H1 (cell line): ENCODE measurements around the gene CITED4. TPM values are rescaled to one million over a fixed set of nuclear protein-coding genes. Genes with fewer than 3 reads are reported as not detected.
A peak's percentile ranks its signal among the peaks of the same experiment; 100 is the strongest.

ENCODE experiments used
- CTCF ChIA-PET: fragments of 300-600 bp; sonication (Branson Sonifier 250); formaldehyde crosslinking; loops from one replicate; lab custom pipeline; 2021; ENCODE audit not compliant: partially characterized antibody; lab: Charles Lee
- POLR2A ChIA-PET: fragments of 300-600 bp; sonication (Branson Sonifier 250); formaldehyde crosslinking; loops from one replicate; lab custom pipeline; 2021; ENCODE audit warnings: inconsistent platforms; ENCODE audit not compliant: partially characterized antibody; lab: Charles Lee
- DNase-seq, 2 experiments: peaks; one replicate each; pipeline versions ENCODE4 v3.0.0 to v3.0.0-alpha.2; 2010 to 2022; ENCODE audit warnings: low spot score in 2 of 2, low read depth in 1 of 2, mixed read lengths in 1 of 2
- FAIRE-seq: peaks from 2 replicates; lab custom pipeline; 2011; peaks lifted over from hg19 to GRCh38; lab: Jason Lieb, UNC
- H2AFZ ChIP-seq: 2 replicates; pipeline ENCODE4 v1.8.1; 2012; ENCODE audit warnings: low read length, inconsistent platforms
- H2AK5ac ChIP-seq: 2 replicates; pipeline ENCODE4 v1.6.1; 2013; ENCODE audit warnings: low read depth, low read length
- H2BK120ac ChIP-seq: replicated peaks from 2 replicates; pipeline ENCODE3; 2013; ENCODE audit warnings: low read depth, low read length, inconsistent platforms
- H2BK12ac ChIP-seq: 2 replicates; pipeline ENCODE4 v1.6.1; 2013; ENCODE audit warnings: low read depth, low read length
- H2BK15ac ChIP-seq: 2 replicates; pipeline ENCODE4 v1.6.1; 2013; ENCODE audit warnings: low read length
- H2BK20ac ChIP-seq: 2 replicates; pipeline ENCODE4 v1.6.1; 2013; ENCODE audit warnings: low read length
- H2BK5ac ChIP-seq: 2 replicates; pipeline ENCODE4 v1.6.1; 2013; ENCODE audit warnings: low read depth, low read length
- H3K14ac ChIP-seq: 2 replicates; pipeline ENCODE4 v1.6.1; 2013; ENCODE audit warnings: inconsistent platforms; ENCODE audit not compliant: insufficient read length
- H3K18ac ChIP-seq: 2 replicates; pipeline ENCODE4 v1.6.1; 2013; ENCODE audit warnings: low read length; ENCODE audit errors: extremely low read depth
- H3K23ac ChIP-seq: 2 replicates; pipeline ENCODE4 v1.6.1; 2013; ENCODE audit warnings: inconsistent platforms; ENCODE audit not compliant: insufficient read length
- H3K23me2 ChIP-seq: 2 replicates; pipeline ENCODE4 v1.6.1; 2013; ENCODE audit warnings: low read depth, low read length
- H3K27ac ChIP-seq: 2 replicates; pipeline ENCODE4 v1.6.1; 2011; ENCODE audit warnings: low read depth, low read length, inconsistent platforms
- H3K27me3 ChIP-seq, 4 experiments: replicated peaks in 1 of 4; 1 replicate in 1 of 4; 2 replicates in 3 of 4; pipeline versions ENCODE4 v1.6.1 to v1.8.1; 2011 to 2013; ENCODE audit warnings: low read length in 3 of 4, mild to moderate bottlenecking in 3 of 4, inconsistent platforms in 2 of 4, mixed read lengths in 2 of 4, moderate library complexity in 1 of 4; ENCODE audit not compliant: control insufficient read depth in 3 of 4, insufficient read depth in 3 of 4; ENCODE audit errors: extremely low read depth in 1 of 4
- H3K36me3 ChIP-seq, 4 experiments: 2 replicates each; pipeline versions ENCODE4 v1.6.1 to v1.8.1; 2011 to 2013; ENCODE audit warnings: mild to moderate bottlenecking in 4 of 4, low read length in 3 of 4, moderate library complexity in 2 of 4, control low read depth in 1 of 4, inconsistent platforms in 1 of 4; ENCODE audit not compliant: insufficient read depth in 4 of 4, control insufficient read depth in 2 of 4
- H3K4ac ChIP-seq: replicated peaks from 2 replicates; pipeline ENCODE3; 2013; ENCODE audit warnings: low read length, low read depth, mixed read lengths, inconsistent platforms; ENCODE audit not compliant: insufficient read length
- H3K4me1 ChIP-seq, 4 experiments: replicated peaks in 1 of 4; 1 replicate in 1 of 4; 2 replicates in 3 of 4; pipeline versions ENCODE4 v1.6.1 to v1.8.1; 2011 to 2013; ENCODE audit warnings: low read length in 3 of 4, inconsistent platforms in 2 of 4, mixed read lengths in 1 of 4; ENCODE audit not compliant: insufficient read depth in 4 of 4, control insufficient read depth in 3 of 4
- H3K4me2 ChIP-seq, 2 experiments: 2 replicates each; pipeline versions ENCODE4 v1.6.1 to v1.8.1; 2011 to 2013; ENCODE audit warnings: low read depth in 2 of 2, low read length in 2 of 2, control low read depth in 1 of 2, inconsistent platforms in 1 of 2, mild to moderate bottlenecking in 1 of 2; ENCODE audit not compliant: insufficient read depth in 1 of 2
- H3K4me3 ChIP-seq, 4 experiments: fragments of 200-600, 300-600 bp in 1 of 4; sonication (generic), shearing (Covaris generic), sonication (Bioruptor Twin) in 1 of 4; 2 replicates each; pipeline versions ENCODE4 v1.5.1 to v1.8.1; 2011 to 2016; ENCODE audit warnings: low read length in 4 of 4, low read depth in 3 of 4, control low read depth in 2 of 4, inconsistent platforms in 2 of 4, mild to moderate bottlenecking in 2 of 4, mixed read lengths in 1 of 4, moderate library complexity in 1 of 4; ENCODE audit not compliant: insufficient read depth in 2 of 4; ENCODE audit errors: extremely low read depth in 1 of 4
- H3K56ac ChIP-seq: replicated peaks from 2 replicates; pipeline ENCODE3; 2013; ENCODE audit warnings: low read depth, mild to moderate bottlenecking, mixed read lengths, low read length, inconsistent platforms; ENCODE audit not compliant: insufficient read length
- H3K79me1 ChIP-seq: 2 replicates; pipeline ENCODE4 v1.6.1; 2013; ENCODE audit warnings: low read depth, low read length, control low read depth
- H3K79me2 ChIP-seq, 2 experiments: 2 replicates each; pipeline versions ENCODE4 v1.6.1 to v1.8.1; 2012 to 2013; ENCODE audit warnings: low read length in 2 of 2, mild to moderate bottlenecking in 2 of 2, inconsistent platforms in 1 of 2; ENCODE audit not compliant: insufficient read depth in 2 of 2, control insufficient read depth in 1 of 2
- H3K9ac ChIP-seq, 4 experiments: replicated peaks in 1 of 4; 1 replicate in 1 of 4; 2 replicates in 3 of 4; pipeline versions ENCODE4 v1.6.1 to v1.8.1; 2011 to 2013; ENCODE audit warnings: low read depth in 3 of 4, low read length in 3 of 4, control low read depth in 2 of 4, mild to moderate bottlenecking in 2 of 4, moderate library complexity in 2 of 4, inconsistent platforms in 1 of 4; ENCODE audit errors: extremely low read depth in 1 of 4
- H3K9me3 ChIP-seq, 2 experiments: 2 replicates each; pipeline versions ENCODE4 v1.6.1 to v1.8.1; 2012 to 2013; ENCODE audit warnings: mild to moderate bottlenecking in 2 of 2, moderate library complexity in 2 of 2, control low read depth in 1 of 2, inconsistent platforms in 1 of 2, low read depth in 1 of 2, low read length in 1 of 2, mixed read lengths in 1 of 2; ENCODE audit not compliant: insufficient read depth in 2 of 2
- H4K20me1 ChIP-seq, 2 experiments: replicated peaks in 1 of 2; 2 replicates each; pipeline versions ENCODE3 to v1.8.1; 2011 to 2013; ENCODE audit warnings: inconsistent platforms in 2 of 2, low read length in 2 of 2, mild to moderate bottlenecking in 1 of 2; ENCODE audit not compliant: insufficient read depth in 2 of 2, control insufficient read depth in 1 of 2
- H4K5ac ChIP-seq: 2 replicates; pipeline ENCODE4 v1.6.1; 2013; ENCODE audit warnings: low read length, low read depth, mixed read lengths, inconsistent platforms; ENCODE audit not compliant: insufficient read length
- H4K8ac ChIP-seq: 2 replicates; pipeline ENCODE4 v1.8.0; 2013; ENCODE audit warnings: mild to moderate bottlenecking, moderate library complexity, low read length, inconsistent platforms; ENCODE audit not compliant: insufficient read depth; ENCODE audit errors: extremely low read depth
- H4K91ac ChIP-seq: replicated peaks from 2 replicates; pipeline ENCODE3; 2013; ENCODE audit warnings: low read length, mixed read lengths, inconsistent platforms; ENCODE audit not compliant: insufficient read length
- MAX ChIP-seq: IDR thresholded peaks from 2 replicates; pipeline ENCODE4 v1.6.1; 2012; ENCODE audit warnings: inconsistent platforms
- WGBS, 2 experiments: shearing (Covaris generic) in 1 of 2; methylation state at CpG; one replicate each; pipeline versions ENCODE4 v1.1.6 to v1.1.7; 2013 to 2015; ENCODE audit warnings: low lambda C conversion rate in 2 of 2, mixed read lengths in 2 of 2, inconsistent platforms in 1 of 2, low coverage in 1 of 2, missing lambda C conversion rate in 1 of 2; ENCODE audit not compliant: insufficient replicate concordance in 2 of 2, insufficient coverage in 1 of 2, insufficient read length in 1 of 2; ENCODE audit errors: extremely low coverage in 1 of 2, missing lambda C conversion rate in 1 of 2; 5-methylcytosine and 5-hydroxymethylcytosine counted together
- polyA plus RNA-seq, 7 experiments: library from polyadenylated mRNA; depleted of rRNA in 3 of 7; stranded (reverse) in 5 of 7; unstranded in 2 of 7; fragments of >200 nt in 5 of 7; fragments of 200-250 nt in 2 of 7; gene quantifications; 1 replicate in 5 of 7; 2 replicates in 1 of 7; 4 replicates in 1 of 7; pipeline versions ENCODE4 v1.2.1 to v1.2.3, GENCODE V29; 2011 to 2013; ENCODE audit warnings: missing spikeins in 2 of 7, mixed read lengths in 2 of 7
- total RNA-seq: library from RNA; stranded (reverse); fragmentation: NEBNext Ultra II Directional; extraction: Animal tissue kit (Norgen Biotek cat#: 25700); gene quantifications from 2 replicates; pipeline ENCODE4 v1.2.1, GENCODE V29; 2021

CITED4 gene
- total and polyA plus RNA-seq, 2 of the 8 experiments (the other 6 are each of a cell fraction or from before 2014, with no cell fraction given), result 5.4 to 16.3 TPM

GRCh38 chr1:40823345-40823744 is 38.8 kb downstream of the CITED4 start:
- Histone ChIP-seq H2BK20ac (no peak overlapping the region), H3K18ac (no peak overlapping the region), H3K56ac (no peak overlapping the region), H2BK5ac (no peak overlapping the region), H3K36me3 (no peaks in the 10 kb centered on the region; a peak in 1 of 8 replicates), H2BK120ac (no peak overlapping the region), H4K8ac (no peak overlapping the region), H3K4me1 (peaks cover 10 to 23% (median 16%) of the 10 kb centered on the region in 4 experiments), H3K23me2 (peaks cover 2% of the 10 kb centered on the region; the same call in 1 of the 2 replicates), H3K27me3 (peaks cover 0 to 3% (median 0%) of the 10 kb centered on the region in 4 experiments; a peak in 2 of 7 replicates), H3K79me1 (no peaks in the 10 kb centered on the region), H4K91ac (peak overlapping the region; percentile 35), H2AK5ac (peak overlapping the region; percentile 89; the same call in 1 of the 2 replicates), H2BK15ac (no peak overlapping the region), H3K9ac (no peak overlapping the region), H3K4ac (no peak overlapping the region), H4K20me1 (no peaks in the 10 kb centered on the region), H4K5ac (no peak overlapping the region), H3K14ac (no peak overlapping the region), H3K9me3 (no peaks in the 10 kb centered on the region), H2BK12ac (0 out of 2 replicates have a peak overlapping the region, but pooled peaks have one; percentile 71), H2AFZ (no peak overlapping the region), H3K23ac (no peak overlapping the region), H3K27ac (no peak overlapping the region), H3K79me2 (no peaks in the 10 kb centered on the region), H3K4me3 (no peak overlapping the region), H3K4me2 (no peak overlapping the region)
- FAIRE-seq, result no peak
- CTCF ChIA-PET, result interaction anchor here (0.7 to 5.7 kb wide), 5 partner anchors 9 to 48 kb away, joined by 3 to 36 read pairs (median 3); no protein-coding TSS in a partner anchor
- DNase-seq, result no peak
- 91% methylated on average over 4 of the region's 4 CpGs; no CpG with 5 or more reads in 1 of the 2 experiments for WGBS, 2 experiments
- no peak for TF ChIP-seq MAX
- POLR2A ChIA-PET, result interaction anchor here (1.3 to 2.5 kb wide), 3 partner anchors 9 to 132 kb away, joined by 3 to 7 read pairs (median 3); partner anchors contain the start of gene NFYC
